Cardiac muscle cell (in vitro differentiated cells and primary cell): ENCODE results near the gene HS3ST4. TPM values are rescaled to one million over a fixed set of nuclear protein-coding genes. Genes with fewer than 3 reads are reported as not detected.

Source experiments
- DNase-seq, 2 donors: peaks; one replicate each; pipeline versions ENCODE4 v3.0.0 to v3.0.0-alpha.2; 2010 to 2017; ENCODE audit warnings: low read depth in 1 of 2, low spot score in 1 of 2
- H3K27ac ChIP-seq: fragments of 200-600 bp; sonication (generic); 2 replicates; pipeline ENCODE4 v1.5.1; 2016
- H3K27me3 ChIP-seq: fragments of 200-600 bp; sonication (generic); 2 replicates; pipeline ENCODE4 v1.6.0; 2016; ENCODE audit warnings: control low read depth
- H3K36me3 ChIP-seq: fragments of 200-600 bp; sonication (generic); 2 replicates; pipeline ENCODE4 v1.5.1; 2016; ENCODE audit warnings: control low read depth
- H3K4me1 ChIP-seq: fragments of 200-600 bp; sonication (generic); 2 replicates; pipeline ENCODE4 v1.8.1; 2017; ENCODE audit warnings: low read depth, mild to moderate bottlenecking, mixed run types
- H3K4me3 ChIP-seq: fragments of 200-600 bp; sonication (generic); 2 replicates; pipeline ENCODE4 v1.5.1; 2016; ENCODE audit warnings: mild to moderate bottlenecking
- H3K9me3 ChIP-seq: fragments of 200-600 bp; sonication (generic); 2 replicates; pipeline ENCODE4 v1.5.1; 2017; ENCODE audit warnings: low read depth, mild to moderate bottlenecking, control low read depth
- CTCF ChIP-seq: IDR thresholded peaks from 2 replicates; pipeline ENCODE4 v1.5.1; 2012; ENCODE audit warnings: low read depth, mild to moderate bottlenecking, low read length
- polyA plus RNA-seq: library from polyadenylated mRNA; unstranded; fragments of >200 nt; fragmentation: Nextera tagmentation; extraction: Ambion mirVana; gene quantifications from 2 replicates; pipeline ENCODE4 v1.2.1, GENCODE V29; 2016
- total RNA-seq: library from RNA; depleted of rRNA; stranded (reverse); fragments of >200 nt; gene quantifications from 2 replicates; pipeline ENCODE4 v1.2.3, GENCODE V29; 2016

The HS3ST4 gene
- total and polyA plus RNA-seq, 2 experiments from 2014 or later, result 0.13 to 0.27 TPM

- no peaks in the 10 kb centered on the region for H3K9me3 ChIP-seq
- DNase-seq, result no peak
- H3K27me3 ChIP-seq, result no peaks in the 10 kb centered on the region
- no peak for TF ChIP-seq CTCF
- peaks cover 29% of the 10 kb centered on the region for H3K4me1 ChIP-seq
- H3K4me3 ChIP-seq, result no peak overlapping the region
- no peak overlapping the region for H3K27ac ChIP-seq
- H3K36me3 ChIP-seq, result no peaks in the 10 kb centered on the region
These were observed 494.4 kb downstream of the HS3ST4 start for GRCh38 chr16:26186091-26186615.
